NCI-H1105 (cell line): Measurements from ENCODE around the gene AASS.

Source experiments
- DNase-seq: peaks from one replicate; lab custom pipeline; 2025; lab: John Stamatoyannopoulos, UW

AASS gene

DNA sequence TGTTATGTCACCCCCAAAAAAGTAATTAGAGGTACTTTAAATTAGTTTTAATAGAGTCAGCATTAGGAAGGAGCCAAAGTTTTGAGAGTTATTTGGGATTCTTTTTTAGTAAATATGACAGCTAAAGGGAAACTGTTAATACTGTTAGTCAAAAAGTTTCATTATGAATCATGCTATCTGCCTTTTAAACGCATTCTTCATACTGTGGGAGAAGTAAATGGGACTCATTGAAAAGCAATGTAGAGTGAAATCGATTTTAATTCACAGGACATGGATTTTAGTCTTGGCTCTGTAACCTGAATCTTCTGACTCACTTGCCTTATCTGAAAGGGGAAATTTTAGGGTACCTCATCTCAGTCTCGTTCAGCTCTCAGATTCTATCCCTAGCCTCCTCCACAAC is 105.1 kb downstream of the AASS start:
- DNase-seq, result no peak

DNA sequence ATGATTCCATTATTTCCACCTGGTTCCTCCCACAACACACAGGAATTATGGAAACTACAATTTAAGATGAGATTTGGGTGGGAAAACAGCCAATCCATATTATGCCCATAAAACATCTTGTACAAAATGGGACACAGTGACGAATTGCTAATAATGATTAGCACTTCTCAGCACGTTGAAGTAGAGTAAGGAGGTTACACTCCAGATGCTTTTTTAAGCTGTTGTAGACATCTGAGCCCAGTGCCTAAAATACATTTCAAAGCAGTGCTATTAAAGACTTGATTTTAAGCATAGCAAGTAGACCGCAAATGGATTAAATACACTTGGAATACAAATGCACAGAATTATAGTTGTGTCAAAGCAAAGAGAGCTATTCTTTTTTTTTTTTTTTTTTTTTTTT is 105.9 kb downstream of the AASS start:
- DNase-seq, result no peak

DNA sequence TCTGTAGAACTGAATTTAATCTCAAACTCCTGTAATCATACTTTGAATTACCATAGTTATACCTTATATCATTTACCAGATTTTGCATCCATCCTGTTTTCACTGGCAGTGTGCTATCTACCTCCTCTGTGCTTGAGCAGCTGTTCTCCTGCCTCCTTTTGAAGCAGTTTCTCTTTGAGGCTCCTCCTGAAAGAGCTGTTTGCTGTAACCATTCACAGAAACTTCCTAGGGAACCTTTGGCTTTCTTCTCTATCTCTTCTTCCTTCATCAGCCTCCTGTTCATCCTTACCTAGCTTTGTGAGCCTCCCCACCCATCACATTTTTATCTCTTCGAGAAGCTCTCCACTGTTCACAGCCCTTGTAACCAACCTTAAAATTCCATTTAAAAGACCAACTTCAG is 108.2 kb downstream of the AASS start:
- DNase-seq, result no peak

DNA sequence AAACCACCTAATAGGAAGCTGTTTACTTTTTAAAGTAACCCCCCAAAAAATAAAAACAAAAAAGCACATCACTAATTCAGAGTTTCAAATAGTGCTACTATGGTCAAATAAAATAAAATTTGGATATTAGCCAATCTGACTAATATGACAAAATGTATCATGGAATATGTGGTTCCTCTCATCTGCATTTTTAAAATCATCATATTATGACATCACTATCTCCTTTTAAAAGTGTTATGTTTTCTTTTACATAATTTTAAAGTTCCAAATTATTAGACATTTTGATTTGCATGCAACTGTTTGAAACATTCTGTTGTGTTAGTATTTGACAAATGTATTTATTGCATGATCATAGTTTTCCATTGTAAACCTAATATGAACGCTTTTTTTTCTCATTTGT is 110.4 kb downstream of the AASS start:
- DNase-seq, result no peak

GRCh38 chr7:122027058-122027457 is 117.0 kb downstream of the AASS start:
- no peak for DNase-seq
